Activated CD4-positive, alpha-beta T cell treated with anti-CD3 and anti-CD28 coated beads, Interleukin-10, Interleukin-2, amounts not matched to agents 100 ng/mL and 50 ng/mL, durations not matched to agents 16 hours and 8 hours (primary cell): Measurements from ENCODE around the gene RMND5A.

Source experiments
- DNase-seq: peaks from one replicate; pipeline ENCODE4 v3.0.0-alpha.2; 2020

Gene RMND5A

GRCh38 chr2:86800856-86801567 lies 80.9 kb downstream of the RMND5A start:
- DNase-seq, result no peak

- DNase-seq, result no peak
Measured at GRCh38 chr2:86806059-86806857, 86.2 kb downstream of the RMND5A start.

- no peak for DNase-seq
Measured at GRCh38 chr2:86807133-86807467, 87.0 kb downstream of the RMND5A start.

- peak; percentile 52 for DNase-seq
Measured at GRCh38 chr2:86807468-86808275, 87.6 kb downstream of the RMND5A start.

- DNase-seq, result peak; percentile 95
Measured at GRCh38 chr2:86808315-86809161, 88.4 kb downstream of the RMND5A start.

GRCh38 chr2:86809481-86810121 lies 89.5 kb downstream of the RMND5A start:
- no peak for DNase-seq

- DNase-seq, result peak; percentile 23
Measured at GRCh38 chr2:86815611-86816010, 95.5 kb downstream of the RMND5A start.

- DNase-seq, result no peak
Measured at GRCh38 chr2:86818114-86818801, 98.2 kb downstream of the RMND5A start.

- DNase-seq, result no peak
Measured at GRCh38 chr2:86818957-86819356, 98.9 kb downstream of the RMND5A start.

GRCh38 chr2:86821306-86821705 lies 101.2 kb downstream of the RMND5A start:
- DNase-seq, result no peak

- no peak for DNase-seq
Measured at GRCh38 chr2:86821842-86822241, 101.8 kb downstream of the RMND5A start.

- DNase-seq, result no peak
Measured at GRCh38 chr2:86822668-86823345, 102.7 kb downstream of the RMND5A start.

- no peak for DNase-seq
Measured at GRCh38 chr2:86825036-86825692, 105.1 kb downstream of the RMND5A start.

GRCh38 chr2:86825693-86826381 lies 105.7 kb downstream of the RMND5A start:
- peak; percentile 47 for DNase-seq

GRCh38 chr2:86826951-86827350 lies 106.9 kb downstream of the RMND5A start:
- DNase-seq, result no peak
